Activated CD8-positive, alpha-beta T cell treated with anti-CD3 and anti-CD28 coated beads, Interleukin-2, amount 10 ng/mL, durations not matched to agents 7 days and 5 days (primary cell): ENCODE data around the gene CLASP1. TPM values are rescaled to one million over a fixed set of nuclear protein-coding genes. Genes with fewer than 3 reads are reported as not detected.

ENCODE experiments used
- ATAC-seq: fragments of 150-1000 bp; cut with Tn5 transposase; one replicate; pipeline ENCODE4 v1.10.0; 2021; ENCODE audit warnings: moderate library complexity
- CTCF ChIA-PET: fragments of 350-600 bp; sonication (Branson Sonifier 250); formaldehyde crosslinking; loops from one replicate; lab custom pipeline; 2021; ENCODE audit warnings: antibody characterized with exemption; lab: Charles Lee
- POLR2A ChIA-PET: fragments of 350-600 bp; sonication (Branson Sonifier 250); formaldehyde crosslinking; loops from one replicate; lab custom pipeline; 2021; ENCODE audit warnings: antibody characterized with exemption; lab: Charles Lee
- DNase-seq: peaks from one replicate; pipeline ENCODE4 v3.0.0-alpha.2; 2020
- H3K27ac Mint-ChIP-seq: one replicate; pipeline ENCODE4 v1.8.0; 2021; ENCODE audit warnings: mild to moderate bottlenecking, mixed read lengths
- H3K27me3 Mint-ChIP-seq: one replicate; pipeline ENCODE4 v1.8.0; 2021; ENCODE audit warnings: low read depth, mixed read lengths
- H3K36me3 Mint-ChIP-seq: one replicate; pipeline ENCODE4 v1.8.0; 2021; ENCODE audit warnings: low read depth, mixed read lengths
- H3K4me1 Mint-ChIP-seq: one replicate; pipeline ENCODE4 v1.8.0; 2021; ENCODE audit warnings: low read depth, mixed read lengths
- H3K4me3 Mint-ChIP-seq: one replicate; pipeline ENCODE4 v1.8.0; 2021; ENCODE audit warnings: mild to moderate bottlenecking, mixed read lengths
- H3K9me3 Mint-ChIP-seq: one replicate; pipeline ENCODE4 v1.8.0; 2022; ENCODE audit warnings: mixed read lengths; ENCODE audit not compliant: insufficient read depth
- total RNA-seq, 2 experiments: library from RNA; stranded (reverse); gene quantifications; one replicate each; pipeline ENCODE4 v1.2.3, GENCODE V29; 2021

Gene CLASP1
- total RNA-seq, 2 experiments from 2014 or later, result 62.3 to 65.2 TPM

- no peak overlapping the region for H3K4me3 Mint-ChIP-seq
- H3K9me3 Mint-ChIP-seq, result no peaks in the 10 kb centered on the region
- peaks cover 5% of the 10 kb centered on the region for H3K36me3 Mint-ChIP-seq
- peak overlapping the region; percentile 75 for H3K27ac Mint-ChIP-seq
- DNase-seq (no peak), ATAC-seq (no peak)
- H3K27me3 Mint-ChIP-seq, result no peaks in the 10 kb centered on the region
- peaks cover 42% of the 10 kb centered on the region for H3K4me1 Mint-ChIP-seq
- ChIA-PET CTCF (interaction anchor here (0.7 to 1.9 kb wide), 8 partner anchors 8 to 123 kb away, joined by 3 to 10 read pairs (median 4); no protein-coding TSS in a partner anchor), POLR2A (interaction anchor here (0.7 to 2.5 kb wide), 3 partner anchors 10 to 64 kb away, joined by 3 to 15 read pairs (median 5); partner anchors contain the start of gene RNU4ATAC)
Measured at GRCh38 chr2:121595012-121595891, 54.0 kb downstream of the CLASP1 start.

- H3K36me3 Mint-ChIP-seq, result peaks cover 8% of the 10 kb centered on the region
- H3K9me3 Mint-ChIP-seq, result no peaks in the 10 kb centered on the region
- ChIA-PET CTCF (no interaction called here), POLR2A (no interaction called here)
- DNase-seq, result no peak
- H3K4me1 Mint-ChIP-seq, result peaks cover 14% of the 10 kb centered on the region
- no peak for ATAC-seq
- H3K27ac Mint-ChIP-seq, result no peak overlapping the region
- no peak overlapping the region for H3K4me3 Mint-ChIP-seq
- no peaks in the 10 kb centered on the region for H3K27me3 Mint-ChIP-seq
Measured at GRCh38 chr2:121591199-121591598, 58.1 kb downstream of the CLASP1 start.

- CTCF ChIA-PET, result interaction anchor here (1.7 kb wide), 1 partner anchor 8 kb away, joined by 7 read pairs; no protein-coding TSS in a partner anchor
- peak overlapping the region; percentile 26 for H3K27ac Mint-ChIP-seq
- peaks cover 3% of the 10 kb centered on the region for H3K4me1 Mint-ChIP-seq
Measured at GRCh38 chr2:121588357-121588756, 60.9 kb downstream of the CLASP1 start.

GRCh38 chr2:121587131-121587530 is 62.1 kb downstream of the CLASP1 start:
- no peak overlapping the region for H3K4me3 Mint-ChIP-seq
- ChIA-PET CTCF (interaction anchor here (1.0 to 1.7 kb wide), 2 partner anchors 9 to 224 kb away, joined by 3 to 7 read pairs; no protein-coding TSS in a partner anchor), POLR2A (interaction anchor here (0.8 to 1.5 kb wide), 2 partner anchors 12 to 56 kb away, joined by 3 to 5 read pairs; partner anchors contain the start of gene RNU4ATAC)
- ATAC-seq, result no peak
- no peak overlapping the region for H3K27ac Mint-ChIP-seq
- no peaks in the 10 kb centered on the region for H3K9me3 Mint-ChIP-seq
- H3K4me1 Mint-ChIP-seq, result peaks cover 3% of the 10 kb centered on the region
- no peak for DNase-seq
- peaks cover 5% of the 10 kb centered on the region for H3K36me3 Mint-ChIP-seq
- no peaks in the 10 kb centered on the region for H3K27me3 Mint-ChIP-seq

More at GRCh38 chr2:121588357-121588756, 60.9 kb downstream of the CLASP1 start:
- DNase-seq (no peak), ATAC-seq (no peak)
- Mint-ChIP-seq H3K4me3 (no peak overlapping the region), H3K27me3 (no peaks in the 10 kb centered on the region), H3K36me3 (peaks cover 8% of the 10 kb centered on the region), H3K9me3 (no peaks in the 10 kb centered on the region)
- POLR2A ChIA-PET, result interaction anchor here (1.5 kb wide), 1 partner anchor 58 kb away, joined by 5 read pairs; the partner anchor contains the start of gene RNU4ATAC

- no peak for ATAC-seq
- no peaks in the 10 kb centered on the region for H3K27me3 Mint-ChIP-seq
- DNase-seq, result no peak
- POLR2A ChIA-PET, result interaction anchor here (1.0 to 1.1 kb wide), 2 partner anchors 11 to 54 kb away, joined by 3 read pairs; partner anchors contain the start of gene RNU4ATAC
- H3K4me3 Mint-ChIP-seq, result no peak overlapping the region
- H3K4me1 Mint-ChIP-seq, result no peaks in the 10 kb centered on the region
- CTCF ChIA-PET, result no interaction called here
- no peaks in the 10 kb centered on the region for H3K9me3 Mint-ChIP-seq
- no peak overlapping the region for H3K27ac Mint-ChIP-seq
- peaks cover 5% of the 10 kb centered on the region for H3K36me3 Mint-ChIP-seq
Measured at GRCh38 chr2:121584741-121585140, 64.5 kb downstream of the CLASP1 start.

GRCh38 chr2:121583555-121583954 is 65.7 kb downstream of the CLASP1 start:
- ATAC-seq (no peak), DNase-seq (no peak)
- POLR2A ChIA-PET, result interaction anchor here (0.6 kb wide), 1 partner anchor 27 kb away, joined by 3 read pairs; no protein-coding TSS in a partner anchor
- no peaks in the 10 kb centered on the region for H3K27me3 Mint-ChIP-seq
- peaks cover under 1% of the 10 kb centered on the region for H3K36me3 Mint-ChIP-seq
- CTCF ChIA-PET, result no interaction called here
- no peak overlapping the region for H3K27ac Mint-ChIP-seq
- H3K4me1 Mint-ChIP-seq, result no peaks in the 10 kb centered on the region
- H3K4me3 Mint-ChIP-seq, result no peak overlapping the region
- no peaks in the 10 kb centered on the region for H3K9me3 Mint-ChIP-seq

GRCh38 chr2:121582272-121582671 is 67.0 kb downstream of the CLASP1 start:
- ChIA-PET CTCF (no interaction called here), POLR2A (no interaction called here)
- DNase-seq, result no peak
- no peak overlapping the region for H3K27ac Mint-ChIP-seq
- H3K36me3 Mint-ChIP-seq, result no peaks in the 10 kb centered on the region
- H3K4me1 Mint-ChIP-seq, result no peaks in the 10 kb centered on the region
- no peak for ATAC-seq
- H3K4me3 Mint-ChIP-seq, result no peak overlapping the region
- no peaks in the 10 kb centered on the region for H3K9me3 Mint-ChIP-seq
- no peaks in the 10 kb centered on the region for H3K27me3 Mint-ChIP-seq

- Mint-ChIP-seq H3K27me3 (no peaks in the 10 kb centered on the region), H3K4me1 (no peaks in the 10 kb centered on the region), H3K4me3 (no peak overlapping the region), H3K36me3 (no peaks in the 10 kb centered on the region), H3K27ac (no peak overlapping the region), H3K9me3 (no peaks in the 10 kb centered on the region)
- ChIA-PET CTCF (no interaction called here), POLR2A (no interaction called here)
- ATAC-seq (no peak), DNase-seq (no peak)
Measured at GRCh38 chr2:121579309-121579708, 70.0 kb downstream of the CLASP1 start.

GRCh38 chr2:121577381-121577780 is 71.9 kb downstream of the CLASP1 start:
- H3K4me1 Mint-ChIP-seq, result peaks cover 3% of the 10 kb centered on the region
- no peaks in the 10 kb centered on the region for H3K9me3 Mint-ChIP-seq
- H3K4me3 Mint-ChIP-seq, result no peak overlapping the region
- H3K27me3 Mint-ChIP-seq, result no peaks in the 10 kb centered on the region
- POLR2A ChIA-PET, result no interaction called here
- no peak overlapping the region for H3K27ac Mint-ChIP-seq
- peaks cover 3% of the 10 kb centered on the region for H3K36me3 Mint-ChIP-seq
- CTCF ChIA-PET, result no interaction called here
- no peak for DNase-seq
- no peak for ATAC-seq

GRCh38 chr2:121576263-121576662 is 73.0 kb downstream of the CLASP1 start:
- no peak for ATAC-seq
- ChIA-PET CTCF (no interaction called here), POLR2A (no interaction called here)
- H3K27ac Mint-ChIP-seq, result no peak overlapping the region
- H3K4me1 Mint-ChIP-seq, result peaks cover 3% of the 10 kb centered on the region
- H3K9me3 Mint-ChIP-seq, result no peaks in the 10 kb centered on the region
- H3K36me3 Mint-ChIP-seq, result peaks cover 9% of the 10 kb centered on the region
- no peak overlapping the region for H3K4me3 Mint-ChIP-seq
- DNase-seq, result no peak
- H3K27me3 Mint-ChIP-seq, result no peaks in the 10 kb centered on the region

GRCh38 chr2:121575800-121576199 is 73.5 kb downstream of the CLASP1 start:
- DNase-seq (no peak), ATAC-seq (no peak)
- H3K9me3 Mint-ChIP-seq, result no peaks in the 10 kb centered on the region
- CTCF ChIA-PET, result interaction anchor here (1.3 kb wide), 1 partner anchor 143 kb away, joined by 7 read pairs; no protein-coding TSS in a partner anchor
- peaks cover 3% of the 10 kb centered on the region for H3K4me1 Mint-ChIP-seq
- H3K36me3 Mint-ChIP-seq, result peaks cover 9% of the 10 kb centered on the region
- no peak overlapping the region for H3K4me3 Mint-ChIP-seq
- POLR2A ChIA-PET, result no interaction called here
- no peaks in the 10 kb centered on the region for H3K27me3 Mint-ChIP-seq
- no peak overlapping the region for H3K27ac Mint-ChIP-seq

- no peak overlapping the region for H3K27ac Mint-ChIP-seq
- POLR2A ChIA-PET, result no interaction called here
Measured at GRCh38 chr2:121570667-121571055, 78.6 kb downstream of the CLASP1 start.

More at GRCh38 chr2:121570667-121571055, 78.6 kb downstream of the CLASP1 start:
- Mint-ChIP-seq H3K4me1 (peaks cover 3% of the 10 kb centered on the region), H3K4me3 (no peak overlapping the region), H3K27me3 (no peaks in the 10 kb centered on the region), H3K36me3 (peaks cover 16% of the 10 kb centered on the region), H3K9me3 (no peaks in the 10 kb centered on the region)
- ATAC-seq (no peak), DNase-seq (no peak)
- CTCF ChIA-PET, result no interaction called here
